Heart left ventricle (tissue), 16 donors: ENCODE results near the gene MAS1. TPM values are rescaled to one million over a fixed set of nuclear protein-coding genes. Genes with fewer than 3 reads are reported as not detected.

Experiments used
- ATAC-seq, 4 donors: fragments of 200-7000 bp; cut with Tn5 transposase; one replicate each; pipeline ENCODE4 v1.9.1; 2020 to 2022; ENCODE audit warnings: moderate library complexity in 4 of 4, mild to moderate bottlenecking in 3 of 4, moderate number of reproducible peaks in 1 of 4
- DNase-seq, 5 donors: peaks; one replicate each; pipeline ENCODE4 v3.0.0-alpha.2; 2020
- H3K27ac ChIP-seq, 12 donors: fragments of 200-600 bp; sonication (generic) in 4 of 12; one replicate each; pipeline versions ENCODE4 v1.5.0 to v1.8.0; 2016 to 2022; ENCODE audit warnings: mild to moderate bottlenecking in 2 of 12
- H3K27me3 ChIP-seq, 9 donors: fragments of 200-600 bp; sonication (generic) in 2 of 9; one replicate each; pipeline versions ENCODE4 v1.5.1 to v1.8.0; 2016 to 2022; ENCODE audit warnings: mild to moderate bottlenecking in 3 of 9
- H3K36me3 ChIP-seq, 9 donors: fragments of 200-600 bp; sonication (generic) in 2 of 9; one replicate each; pipeline versions ENCODE4 v1.5.0 to v1.8.0; 2018 to 2022; ENCODE audit warnings: mild to moderate bottlenecking in 2 of 9
- H3K4me1 ChIP-seq, 12 donors: fragments of 200-600 bp; sonication (generic) in 4 of 12; one replicate each; pipeline versions ENCODE4 v1.5.0 to v1.8.0; 2016 to 2022; ENCODE audit warnings: mild to moderate bottlenecking in 3 of 12
- H3K4me3 ChIP-seq, 12 donors: fragments of 200-600 bp; sonication (generic) in 4 of 12; one replicate each; pipeline versions ENCODE4 v1.5.0 to v1.8.0; 2017 to 2022; ENCODE audit warnings: mild to moderate bottlenecking in 9 of 12, moderate library complexity in 4 of 12
- H3K9me3 ChIP-seq, 12 donors: fragments of 200-600 bp; sonication (generic) in 4 of 12; one replicate each; pipeline versions ENCODE4 v1.5.0 to v1.8.0; 2016 to 2022; ENCODE audit warnings: mild to moderate bottlenecking in 1 of 12
- POLR2A ChIP-seq, 2 donors: fragments of 450-650 bp; IDR thresholded peaks; one replicate each; pipeline ENCODE4 v1.6.1; 2017; ENCODE audit warnings: antibody characterized with exemption in 2 of 2, mild to moderate bottlenecking in 2 of 2, moderate library complexity in 2 of 2
- whole genome bisulfite sequencing, 4 donors: extraction: QIAGEN DNeasy Blood & Tissue Kit in 2 of 4; methylation state at CpG; one replicate each; pipeline versions ENCODE4 v1.1.5 to v1.1.7; 2013 to 2018; 5-methylcytosine and 5-hydroxymethylcytosine counted together
- intact Hi-C, 10 donors: fragments of 100-400 bp; cut with DNase I; formaldehyde crosslinking; loops; one replicate each; pipeline versions ENCODE4 v1.11.1 to v1.14.2; 2022
- polyA plus RNA-seq, 2 donors: library from polyadenylated mRNA; stranded (reverse); fragments of 200-250 nt; gene quantifications; one replicate each; pipeline ENCODE4 v1.2.3, GENCODE V29; 2013
- total RNA-seq, 9 donors: library from RNA; depleted of rRNA in 2 of 9; stranded (reverse); fragments of >200 nt in 2 of 9; fragmentation: NEBNext Ultra II Directional in 3 of 9; extraction: Animal tissue kit (Norgen Biotek cat#: 25700) in 3 of 9; gene quantifications; one replicate each; pipeline versions ENCODE4 v1.1.0 to v1.2.4, GENCODE V29; 2016 to 2023
- TF ChIP-seq, protein P1 (sequence below), 12 donors: fragments of 200-600 bp; sonication (generic) in 4 of 12; IDR thresholded peaks; one replicate each; pipeline versions ENCODE4 v1.5.0 to v1.8.0; 2018 to 2022; ENCODE audit warnings: antibody characterized with exemption in 12 of 12, mild to moderate bottlenecking in 5 of 12
- donor health status: ischemic (EF 13 %, LVEDD 7.1; RV severe dilation, severe dysfunction).
- donor health status: healthy with polysubstance abuse.
- donor health status: DM: no; HTN: yes; CAD: no.
- donor health status: DM: no; HTN: no; CAD: no.
- donor health status: ischemic (EF 25% LVEDD 6.9; RV normal size, moderate dysfunction).
- donor health status: ischemic (EF 25% LVEDD 5.7; RV mildly dilated, moderate dysfunction).
- donor health status: healthy.
- donor health status: DM: yes; HTN: yes; CAD: no.
- donor health status: ischemic (EF 35%, LVEDD 5.7; RV mildly dilated, moderate dysfunction).
- donor health status: nonischemic (EF 11% LVEDD 7.7; RV severe dilation, severe dysfunction).
- donor health status: DM: yes; HTN: yes; CAD: no.
- donor health status: PGD.
- donor health status: ischemic (EF 29% LVEDD 5.4; RV normal size, mild dysfunction).
- donor health status: nonischemic (EF 23%, LVEDD 6.1; RV moderate dilation, normal function).

Gene MAS1
- total and polyA plus RNA-seq, 11 donors = 0.05 to 0.08 TPM; not detected in 9

DNA sequence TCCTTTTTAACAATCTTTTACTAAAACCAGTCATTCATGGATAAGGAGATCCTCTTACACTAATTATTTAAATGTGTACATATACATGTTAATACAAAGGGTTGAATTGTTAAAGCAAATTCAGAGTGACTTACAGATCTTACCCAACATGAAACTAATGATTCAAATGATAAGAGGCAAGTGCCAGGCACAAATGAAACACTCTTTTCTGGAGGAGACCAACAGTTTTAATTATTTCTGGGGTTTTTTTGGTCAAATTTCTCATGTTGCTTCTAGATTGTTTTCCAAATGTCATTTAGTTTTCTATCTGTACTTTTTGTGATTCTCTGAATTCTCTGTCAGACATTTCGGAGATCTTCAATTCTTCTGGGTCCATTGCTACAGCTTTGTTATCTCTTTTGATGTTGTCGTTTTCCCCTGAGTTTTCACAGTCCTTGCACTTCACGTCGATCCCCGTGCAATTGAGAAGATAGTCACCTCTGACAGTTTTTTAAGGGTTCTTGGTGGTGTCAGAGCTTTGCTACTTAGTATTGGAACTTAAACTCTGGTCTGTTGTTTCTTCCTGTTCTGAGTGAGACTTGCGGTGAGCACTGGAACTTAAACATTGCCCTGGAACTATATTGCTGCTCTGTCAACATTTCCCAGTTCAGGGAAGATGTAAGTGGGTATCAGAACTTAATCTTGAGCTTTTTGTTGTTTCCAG lies 23.2 kb downstream of the MAS1 start:
- H3K27me3 ChIP-seq = peaks cover 0 to 8% (median 0%) of the 10 kb centered on the region in 9 donors
- no peak overlapping the region for H3K27ac ChIP-seq
- H3K36me3 ChIP-seq = no peaks in the 10 kb centered on the region
- 62 to 68% (median 67%) methylated on average over 6 of the region's 6 CpGs for WGBS, 4 donors
- ATAC-seq = no peak
- no peaks in the 10 kb centered on the region for H3K9me3 ChIP-seq
- intact Hi-C loops = no loop called here
- no peaks in the 10 kb centered on the region for H3K4me1 ChIP-seq
- TF ChIP-seq, protein P1, sequence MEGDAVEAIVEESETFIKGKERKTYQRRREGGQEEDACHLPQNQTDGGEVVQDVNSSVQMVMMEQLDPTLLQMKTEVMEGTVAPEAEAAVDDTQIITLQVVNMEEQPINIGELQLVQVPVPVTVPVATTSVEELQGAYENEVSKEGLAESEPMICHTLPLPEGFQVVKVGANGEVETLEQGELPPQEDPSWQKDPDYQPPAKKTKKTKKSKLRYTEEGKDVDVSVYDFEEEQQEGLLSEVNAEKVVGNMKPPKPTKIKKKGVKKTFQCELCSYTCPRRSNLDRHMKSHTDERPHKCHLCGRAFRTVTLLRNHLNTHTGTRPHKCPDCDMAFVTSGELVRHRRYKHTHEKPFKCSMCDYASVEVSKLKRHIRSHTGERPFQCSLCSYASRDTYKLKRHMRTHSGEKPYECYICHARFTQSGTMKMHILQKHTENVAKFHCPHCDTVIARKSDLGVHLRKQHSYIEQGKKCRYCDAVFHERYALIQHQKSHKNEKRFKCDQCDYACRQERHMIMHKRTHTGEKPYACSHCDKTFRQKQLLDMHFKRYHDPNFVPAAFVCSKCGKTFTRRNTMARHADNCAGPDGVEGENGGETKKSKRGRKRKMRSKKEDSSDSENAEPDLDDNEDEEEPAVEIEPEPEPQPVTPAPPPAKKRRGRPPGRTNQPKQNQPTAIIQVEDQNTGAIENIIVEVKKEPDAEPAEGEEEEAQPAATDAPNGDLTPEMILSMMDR (IDR thresholded peaks at IDR 0.05) = no peak
- no peak for TF ChIP-seq POLR2A (IDR thresholded peaks at IDR 0.05)
- H3K4me3 ChIP-seq = no peak overlapping the region
- no peak for DNase-seq

DNA sequence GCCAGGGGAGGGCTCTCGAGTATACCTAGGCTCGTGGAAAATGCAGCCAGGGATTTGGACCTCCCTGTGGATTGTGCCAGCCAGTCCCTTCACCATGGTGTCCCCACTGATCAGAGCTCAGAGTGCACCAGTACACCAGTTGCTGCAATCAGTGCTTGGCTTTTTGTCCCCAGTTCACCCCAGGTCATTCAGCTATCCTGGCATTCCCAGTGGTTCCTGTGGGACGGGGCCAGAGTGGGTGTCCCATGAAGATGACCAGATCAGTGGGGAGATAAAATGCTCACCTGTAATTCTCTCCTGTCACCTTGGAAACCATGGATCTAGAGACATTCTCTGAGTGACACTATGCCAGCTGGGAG lies 23.8 kb downstream of the MAS1 start:
- Histone ChIP-seq H3K4me1 (no peaks in the 10 kb centered on the region), H3K9me3 (no peaks in the 10 kb centered on the region), H3K27ac (no peak overlapping the region), H3K4me3 (no peak overlapping the region), H3K27me3 (peaks cover 0 to 8% (median 0%) of the 10 kb centered on the region in 9 donors), H3K36me3 (no peaks in the 10 kb centered on the region)
- ATAC-seq (no peak), DNase-seq (no peak)
- TF ChIP-seq POLR2A (IDR thresholded peaks at IDR 0.05) = no peak
- TF ChIP-seq, protein P1 (IDR thresholded peaks at IDR 0.05) = no peak
- intact Hi-C loops = no loop called here
- 78 to 89% (median 86%) methylated on average over 3 of the region's 3 CpGs for WGBS, 4 donors

DNA sequence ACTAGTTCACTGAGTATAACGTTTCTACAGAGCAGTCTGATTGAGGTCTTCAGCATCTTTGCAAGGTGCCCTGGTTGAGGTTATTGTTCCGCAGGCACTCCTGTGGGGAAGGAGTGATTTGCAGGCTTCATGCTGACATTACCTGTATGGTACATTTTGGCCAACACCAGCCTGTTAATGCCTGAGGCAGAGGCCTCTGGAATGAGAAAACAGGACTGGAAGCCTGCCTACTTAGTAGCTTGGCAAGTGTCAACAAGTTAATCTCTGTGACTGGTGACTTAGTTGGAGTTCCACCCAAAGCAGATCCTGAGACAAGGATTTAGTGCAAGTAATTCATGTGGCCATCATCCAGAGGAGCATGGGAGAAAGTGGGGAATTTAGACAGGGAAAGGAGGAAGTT lies 24.6 kb downstream of the MAS1 start:
- Histone ChIP-seq H3K9me3 (no peaks in the 10 kb centered on the region), H3K36me3 (no peaks in the 10 kb centered on the region), H3K27ac (no peak overlapping the region), H3K4me1 (no peaks in the 10 kb centered on the region), H3K27me3 (peaks cover 0 to 8% (median 0%) of the 10 kb centered on the region in 9 donors), H3K4me3 (no peak overlapping the region)
- no peak for ATAC-seq
- TF ChIP-seq POLR2A (IDR thresholded peaks at IDR 0.05) = no peak
- TF ChIP-seq, protein P1 (IDR thresholded peaks at IDR 0.05) = no peak
- 68 to 81% (median 74%) methylated on average over 2 of the region's 2 CpGs for WGBS, 4 donors
- intact Hi-C loops = no loop called here
- no peak for DNase-seq

DNA sequence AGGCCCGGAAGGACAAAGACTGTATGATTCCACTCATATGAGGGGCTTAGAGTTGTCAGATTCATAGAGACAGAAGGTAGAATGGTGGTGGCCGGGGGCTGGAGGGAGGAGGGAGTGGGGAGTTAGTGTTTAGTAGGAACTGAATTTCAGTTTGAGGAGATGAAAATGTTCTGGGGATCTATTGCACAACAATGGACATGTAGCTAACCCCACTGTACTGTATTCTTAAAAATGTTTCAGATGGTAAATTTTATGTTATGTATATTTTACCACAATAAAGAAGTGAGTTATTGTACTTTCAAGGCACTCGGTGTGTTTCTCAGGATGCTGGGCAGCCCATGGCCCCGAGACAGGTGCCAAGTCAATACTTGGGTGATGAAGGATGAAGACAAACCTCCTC lies 25.4 kb downstream of the MAS1 start:
- WGBS, 4 donors = 86 to 97% (median 95%) methylated on average over 4 of the region's 4 CpGs
- no peak for ATAC-seq
- intact Hi-C loops = no loop called here

More for the DNA sequence above, 25.4 kb downstream of the MAS1 start:
- no peak for DNase-seq
- Histone ChIP-seq H3K9me3 (no peaks in the 10 kb centered on the region), H3K27ac (no peak overlapping the region), H3K4me3 (no peak overlapping the region), H3K36me3 (no peaks in the 10 kb centered on the region), H3K4me1 (no peaks in the 10 kb centered on the region), H3K27me3 (peaks cover 0 to 8% (median 0%) of the 10 kb centered on the region in 9 donors)
- TF ChIP-seq, protein P1 (IDR thresholded peaks at IDR 0.05) = no peak
- no peak for TF ChIP-seq POLR2A (IDR thresholded peaks at IDR 0.05)
